OCI-LY7 (cell line): ENCODE data around the gene DDN. TPM values are rescaled to one million over a fixed set of nuclear protein-coding genes. Genes with fewer than 3 reads are reported as not detected.

Experiments
- BruUV-seq: library from RNA; stranded (reverse); fragments of 400-500 nt; replicated peaks from 2 replicates; lab custom pipeline; 2021; lab: Mats Ljungman, UMichigan
- CTCF ChIA-PET: fragments of 300-600 bp; sonication (Branson Sonifier 250); formaldehyde crosslinking; loops from one replicate; lab custom pipeline; 2022; ENCODE audit warnings: antibody characterized with exemption; ENCODE audit not compliant: unreplicated experiment; lab: Charles Lee
- POLR2A ChIA-PET: fragments of 300-600 bp; sonication (Branson Sonifier 250); formaldehyde crosslinking; loops from one replicate; lab custom pipeline; 2022; ENCODE audit warnings: antibody characterized with exemption; lab: Charles Lee
- DNase-seq: peaks from one replicate; pipeline ENCODE4 v3.0.0-alpha.2; 2015; ENCODE audit warnings: low spot score
- H2AFZ ChIP-seq: fragments of 200-600 bp; sonication (generic), shearing (Covaris generic); 2 replicates; pipeline ENCODE4 v1.6.1; 2014; ENCODE audit warnings: mild to moderate bottlenecking, antibody characterized with exemption, low read length, moderate library complexity
- H3K27ac ChIP-seq: fragments of 200-600 bp; sonication (generic); 2 replicates; pipeline ENCODE4 v1.5.1; 2014; ENCODE audit warnings: mixed run types, low read depth, mild to moderate bottlenecking, moderate library complexity, low read length, inconsistent platforms; ENCODE audit not compliant: poor library complexity, severe bottlenecking
- H3K36me3 ChIP-seq: fragments of 200-600 bp; sonication (generic); 2 replicates; pipeline ENCODE4 v1.6.1; 2014; ENCODE audit warnings: mild to moderate bottlenecking, antibody characterized with exemption, low read length, moderate library complexity, mixed read lengths; ENCODE audit not compliant: insufficient read depth
- H3K4me1 ChIP-seq: fragments of 200-600 bp; sonication (generic); 2 replicates; pipeline ENCODE4 v1.5.1; 2014; ENCODE audit warnings: mild to moderate bottlenecking, low read length; ENCODE audit not compliant: insufficient read depth, poor library complexity, severe bottlenecking
- H3K4me2 ChIP-seq: fragments of 200-600 bp; sonication (generic); 2 replicates; pipeline ENCODE4 v1.6.1; 2014; ENCODE audit warnings: mild to moderate bottlenecking, low read length
- H3K4me3 ChIP-seq: fragments of 200-600 bp; sonication (generic); 2 replicates; pipeline ENCODE4 v1.5.1; 2014; ENCODE audit warnings: mild to moderate bottlenecking, low read depth, low read length; ENCODE audit not compliant: poor library complexity, severe bottlenecking
- H3K79me2 ChIP-seq: fragments of 200-600 bp; sonication (generic); 2 replicates; pipeline ENCODE4 v1.6.1; 2016; ENCODE audit warnings: low read depth, mild to moderate bottlenecking, low read length, moderate library complexity, mixed read lengths; ENCODE audit not compliant: insufficient read depth
- H3K9me2 ChIP-seq: fragments of 200-600 bp; sonication (generic); 2 replicates; pipeline ENCODE4 v1.6.1; 2016; ENCODE audit warnings: mild to moderate bottlenecking, low read length, mixed read lengths; ENCODE audit not compliant: insufficient read depth
- H3K9me3 ChIP-seq: fragments of 200-600 bp; sonication (generic); 2 replicates; pipeline ENCODE4 v1.6.1; 2014; ENCODE audit warnings: mild to moderate bottlenecking, mixed run types, low read length, mixed read lengths
- H4K20me1 ChIP-seq: fragments of 200-600 bp; sonication (generic); 2 replicates; pipeline ENCODE4 v1.6.1; 2014; ENCODE audit warnings: mild to moderate bottlenecking, antibody characterized with exemption, low read length, moderate library complexity, mixed read lengths; ENCODE audit not compliant: insufficient read depth
- CTCF ChIP-seq: fragments of 200-600 bp; sonication (generic); conservative IDR thresholded peaks from 2 replicates; pipeline ENCODE4 v1.5.1; 2014; ENCODE audit warnings: mild to moderate bottlenecking, antibody characterized with exemption, low read length, moderate library complexity, mixed read lengths
- EZH2phosphoT487 ChIP-seq: fragments of 200-600 bp; sonication (generic); IDR thresholded peaks from 2 replicates; pipeline ENCODE4 v1.6.1; 2018; ENCODE audit warnings: low read depth, borderline replicate concordance, mild to moderate bottlenecking, mixed run types, antibody characterized with exemption, low read length, moderate library complexity, mixed read lengths
- intact Hi-C: fragments of 100-400 bp; cut with micrococcal nuclease; formaldehyde crosslinking; loops from one replicate; pipeline ENCODE4 v1.10.0; 2022; ENCODE audit not compliant: unreplicated experiment
- total RNA-seq, 2 experiments: library from RNA; depleted of rRNA in 1 of 2; stranded (reverse); fragments of >200 nt in 1 of 2; shearing (Covaris generic) in 1 of 2; gene quantifications; 2 replicates each; pipeline ENCODE4 v1.2.3, GENCODE V29; 2014 to 2022

The DDN gene
- total RNA-seq, 2 experiments from 2014 or later: 0.13 TPM; not detected in 1

GRCh38 chr12:48969833-48970701 lies 29.1 kb downstream of the DDN start:
- no TSS peak for BruUV-seq
- intact Hi-C loops: no loop called here
- no peak for DNase-seq
- no peak overlapping the region for H3K4me3 ChIP-seq
- H3K27ac ChIP-seq: no peak overlapping the region
- no peak overlapping the region for H2AFZ ChIP-seq
- no peak overlapping the region for H3K4me2 ChIP-seq
- no peaks in the 10 kb centered on the region for H3K9me3 ChIP-seq
- H4K20me1 ChIP-seq: no peaks in the 10 kb centered on the region
- ChIA-PET CTCF (no interaction called here), POLR2A (no interaction called here)
- no peaks in the 10 kb centered on the region for H3K36me3 ChIP-seq
- TF ChIP-seq EZH2phosphoT487: no peak
- TF ChIP-seq CTCF: no peak
- no peaks in the 10 kb centered on the region for H3K79me2 ChIP-seq
- H3K9me2 ChIP-seq: no peaks in the 10 kb centered on the region
- no peaks in the 10 kb centered on the region for H3K4me1 ChIP-seq

GRCh38 chr12:48969160-48969771 lies 29.9 kb downstream of the DDN start:
- Histone ChIP-seq H2AFZ (no peak overlapping the region), H3K4me3 (no peak overlapping the region), H3K4me1 (no peaks in the 10 kb centered on the region), H3K79me2 (no peaks in the 10 kb centered on the region), H3K9me2 (no peaks in the 10 kb centered on the region), H3K9me3 (no peaks in the 10 kb centered on the region), H4K20me1 (no peaks in the 10 kb centered on the region), H3K27ac (no peak overlapping the region), H3K4me2 (no peak overlapping the region), H3K36me3 (no peaks in the 10 kb centered on the region)
- TF ChIP-seq CTCF (no peak), EZH2phosphoT487 (no peak)
- DNase-seq: no peak
- intact Hi-C loops: no loop called here
- ChIA-PET CTCF (no interaction called here), POLR2A (interaction anchor here (0.5 to 2.1 kb wide), 3 partner anchors 12 to 17 kb away, joined by 3 to 12 read pairs (median 8); partner anchors contain the start of gene ARF3)
- no TSS peak for BruUV-seq
